NCI-H1436 treated with DMSO at 0.1 percent for 48 hours (cell line): ENCODE data around the gene TMEM11.
A peak's percentile ranks its signal among the peaks of the same experiment; 100 is the strongest.

Source experiments
- DNase-seq: peaks from one replicate; lab custom pipeline; 2025; lab: John Stamatoyannopoulos, UW

Gene TMEM11, protein sequence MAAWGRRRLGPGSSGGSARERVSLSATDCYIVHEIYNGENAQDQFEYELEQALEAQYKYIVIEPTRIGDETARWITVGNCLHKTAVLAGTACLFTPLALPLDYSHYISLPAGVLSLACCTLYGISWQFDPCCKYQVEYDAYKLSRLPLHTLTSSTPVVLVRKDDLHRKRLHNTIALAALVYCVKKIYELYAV

DNA sequence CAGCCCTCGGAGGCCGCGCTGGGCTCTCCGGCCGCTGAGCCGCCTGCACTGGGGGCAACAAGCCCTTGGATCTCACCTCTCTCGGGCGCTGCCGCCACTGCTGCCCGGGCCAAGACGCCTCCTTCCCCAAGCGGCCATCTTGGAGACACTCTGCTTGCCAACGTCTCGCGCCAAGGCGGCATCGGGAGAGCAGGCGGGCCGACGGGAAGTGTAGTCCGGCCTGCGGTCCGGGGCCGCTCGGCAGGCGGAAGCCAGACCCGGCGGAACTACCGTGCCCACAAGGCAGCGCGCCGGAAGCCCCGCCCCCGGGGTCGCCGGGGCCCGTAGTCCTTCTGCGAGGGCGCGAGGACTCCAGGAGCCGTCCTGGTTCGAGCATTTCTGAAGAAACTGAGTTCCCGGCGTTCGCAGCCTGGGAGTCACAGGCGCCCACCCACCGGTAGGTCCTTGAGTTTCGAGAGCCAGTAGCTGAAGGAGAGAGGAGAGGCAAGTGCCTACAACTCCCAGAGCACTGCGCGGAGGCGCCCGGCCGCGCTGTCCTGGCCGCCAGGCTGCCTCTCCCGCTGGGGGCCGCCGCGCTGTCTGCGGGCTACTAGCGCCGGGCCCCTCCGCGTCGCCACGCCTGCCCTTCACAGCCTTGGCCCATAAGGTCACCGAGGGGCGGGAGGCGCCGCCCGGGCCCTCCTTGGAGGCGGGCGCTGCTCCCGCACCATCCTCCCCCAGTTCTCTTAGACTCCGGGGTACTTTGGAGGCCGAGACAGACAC, at the start of gene TMEM11:
TSS of gene TMEM11 (minus strand) at position 147 of the 762 bp plus-strand sequence. CDS start at position 138, 9 bp downstream.
- peak; percentile 64 for DNase-seq

DNA sequence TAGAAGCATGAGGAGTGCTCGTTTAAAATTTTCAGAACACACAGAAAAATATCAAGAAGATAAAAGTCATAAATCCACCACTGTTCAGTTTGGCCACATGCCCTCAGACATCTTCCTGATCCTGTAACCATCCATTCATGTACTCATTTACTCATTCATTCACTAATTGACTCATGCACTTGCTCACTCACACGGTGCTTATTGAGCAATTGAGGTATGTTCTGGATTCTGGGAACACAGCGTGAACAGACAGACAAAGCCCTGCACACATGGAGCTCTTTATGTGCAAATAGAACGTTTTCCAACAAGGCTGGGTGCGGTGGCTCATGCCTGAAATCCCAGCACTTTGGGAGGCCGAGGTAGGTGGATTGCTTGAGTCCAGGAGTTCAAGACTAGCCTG, 49.4 kb upstream of the TMEM11 start:
- no peak for DNase-seq

DNA sequence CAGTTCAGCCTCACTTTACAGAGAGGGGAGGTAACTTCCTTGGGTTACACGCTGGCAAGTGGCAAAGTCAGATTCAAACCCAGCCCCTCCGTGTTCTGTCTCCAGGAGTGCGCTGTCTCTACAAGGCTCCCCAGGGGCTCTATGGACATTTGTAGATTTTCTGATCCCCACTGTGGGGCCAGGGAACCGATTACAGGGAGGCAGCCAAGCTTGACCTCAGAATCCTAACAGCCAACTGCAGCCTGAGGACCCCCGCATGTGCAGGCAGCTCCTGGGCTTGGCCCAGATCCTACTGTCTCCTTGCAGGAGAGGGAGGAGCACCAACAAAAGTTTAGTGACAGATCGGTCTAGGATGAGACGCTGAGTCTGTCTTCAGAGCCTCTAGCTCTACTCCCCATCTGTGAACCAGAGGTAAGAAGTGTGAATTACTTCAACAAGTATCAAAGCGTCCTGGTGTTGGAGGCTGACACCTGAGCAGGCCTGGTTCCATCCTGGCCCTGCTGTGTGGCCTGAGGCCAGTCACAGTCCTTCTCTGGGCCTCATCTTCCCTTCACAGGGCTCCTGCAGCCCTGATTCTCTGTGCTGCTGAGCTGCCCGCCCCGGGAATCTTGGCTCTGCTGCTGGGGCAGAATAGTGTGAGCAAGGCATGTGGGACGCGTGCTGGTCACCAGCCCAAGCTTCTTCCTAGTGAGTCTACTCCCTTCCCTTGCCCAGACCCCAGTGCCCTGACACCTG, 48.5 kb upstream of the TMEM11 start:
- DNase-seq = no peak

DNA sequence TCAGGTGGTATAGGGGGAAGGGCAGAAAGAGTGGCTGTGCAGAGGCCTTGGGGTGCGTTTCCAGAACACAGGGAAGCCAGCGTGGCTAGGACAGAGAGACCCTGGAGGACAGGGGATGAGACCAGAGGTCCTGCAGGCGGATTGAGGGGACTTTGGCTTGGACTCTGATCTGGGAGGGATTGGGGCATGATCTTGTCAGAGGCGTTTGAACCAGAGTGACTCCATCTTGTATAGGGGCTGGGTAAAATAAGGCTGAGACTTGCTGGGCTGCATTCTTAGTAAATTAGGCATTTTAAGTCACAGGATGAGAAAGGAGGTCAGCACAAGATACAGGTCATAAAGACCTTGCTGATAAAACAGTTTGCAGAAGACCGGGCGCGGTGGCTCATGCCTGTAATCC, 44.6 kb upstream of the TMEM11 start:
- no peak for DNase-seq

DNA sequence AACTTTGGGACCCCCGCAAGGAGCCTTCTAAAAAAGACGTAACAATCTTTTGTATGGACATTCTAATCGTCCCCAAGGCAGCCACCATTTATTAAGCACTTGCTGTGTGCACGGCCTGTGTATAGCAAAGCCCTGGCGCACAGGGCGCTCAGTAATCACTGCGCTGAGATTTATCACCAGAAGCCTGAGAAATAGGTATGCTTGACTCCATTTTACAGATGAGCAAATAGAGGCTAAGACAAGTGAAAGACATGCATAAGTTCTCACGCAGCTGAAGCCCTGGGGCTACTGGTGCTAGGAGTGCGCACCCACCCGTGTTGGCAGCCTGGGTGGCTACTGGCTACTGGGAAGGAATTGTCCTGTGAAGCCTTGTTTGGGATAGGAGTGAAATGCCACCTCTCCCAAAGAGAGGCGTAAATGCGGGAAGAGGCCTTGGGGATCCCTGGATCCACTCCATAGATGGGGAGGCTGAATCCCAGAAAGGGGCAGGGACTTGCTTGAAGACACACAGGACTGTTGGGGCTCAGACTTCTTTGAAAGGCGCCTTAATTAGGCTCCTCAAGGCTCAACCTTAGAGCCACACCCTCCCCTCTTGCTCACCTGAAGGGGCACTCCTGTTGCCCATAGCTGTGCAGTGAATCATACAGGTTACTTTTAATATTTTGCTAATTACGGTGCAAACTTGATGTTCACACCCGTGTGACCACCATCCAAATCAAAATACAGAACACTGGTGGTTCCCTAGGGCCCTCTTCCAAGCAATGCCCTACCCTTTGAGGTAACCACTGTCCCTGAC, 39.9 kb upstream of the TMEM11 start:
- no peak for DNase-seq

DNA sequence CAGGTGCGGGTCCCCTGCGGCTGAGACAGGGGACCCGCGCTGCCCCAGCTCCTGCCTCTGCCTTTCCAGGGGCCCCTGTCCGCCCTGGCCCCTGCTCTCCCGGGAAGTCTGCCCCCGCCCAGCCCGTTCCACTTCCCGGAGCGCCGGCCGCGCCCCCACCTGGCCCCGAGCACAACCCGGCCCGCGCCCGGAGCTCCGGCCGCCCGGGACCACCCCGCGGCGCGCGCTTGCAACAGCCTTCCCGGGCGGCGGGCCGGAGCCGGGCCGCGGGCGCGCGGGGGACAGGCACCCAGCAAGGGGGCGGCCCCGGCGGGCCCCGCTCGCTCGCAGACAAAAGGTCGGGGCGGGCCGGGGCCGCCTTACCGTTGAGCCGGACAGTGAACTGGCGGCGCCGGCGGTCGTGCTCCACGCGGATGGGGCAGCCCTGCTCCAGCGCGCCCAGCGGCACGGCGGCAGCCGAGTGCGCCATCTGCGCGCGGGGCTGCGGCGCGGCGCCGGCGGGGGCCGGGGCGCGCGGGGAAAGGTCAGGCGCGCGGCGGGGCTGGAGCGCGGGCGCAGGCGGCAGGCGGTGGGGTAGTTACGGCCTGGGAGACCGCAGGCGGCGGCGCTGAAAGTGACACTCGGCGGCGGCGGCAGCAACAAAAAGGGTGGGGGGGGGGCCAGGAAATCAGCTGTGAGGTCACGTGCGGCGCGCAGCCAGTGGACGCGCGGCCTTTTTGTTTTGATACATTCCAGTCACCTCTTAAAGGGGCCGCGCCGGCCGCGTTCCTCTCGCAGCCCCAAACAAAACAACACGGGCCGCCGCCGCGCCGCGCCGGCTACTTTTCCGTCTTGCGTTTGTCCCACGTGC, 39.1 kb upstream of the TMEM11 start, which contains the start of gene NATD1:
TSS of gene NATD1 (minus strand) at position 615 of the 850 bp plus-strand sequence. CDS start at position 469, 146 bp downstream.
- DNase-seq = no peak

DNA sequence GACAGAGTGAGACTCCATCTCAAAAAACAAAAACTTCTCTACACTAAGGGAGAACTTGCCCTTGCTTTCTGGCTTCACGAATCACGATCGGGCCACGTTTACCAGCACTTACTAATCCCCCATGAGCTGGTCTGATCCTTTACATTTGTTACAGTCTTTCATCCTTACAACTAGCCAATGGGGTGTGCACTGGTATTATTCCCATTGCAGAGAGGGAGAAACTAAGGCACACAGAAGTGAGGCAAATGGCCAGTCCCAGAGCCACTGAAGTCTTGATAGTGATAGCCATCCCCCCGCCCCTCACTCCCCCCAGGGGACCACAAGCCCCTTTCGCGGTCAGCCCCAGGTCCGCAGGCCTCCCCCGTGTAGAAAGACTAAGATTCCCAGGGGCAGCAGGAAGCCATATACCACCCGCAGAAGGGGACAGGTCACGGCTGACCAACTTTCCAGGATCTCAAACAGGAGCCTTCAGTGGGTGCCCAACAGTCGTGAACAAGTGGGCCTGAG, 38.4 kb upstream of the TMEM11 start:
- no peak for DNase-seq

DNA sequence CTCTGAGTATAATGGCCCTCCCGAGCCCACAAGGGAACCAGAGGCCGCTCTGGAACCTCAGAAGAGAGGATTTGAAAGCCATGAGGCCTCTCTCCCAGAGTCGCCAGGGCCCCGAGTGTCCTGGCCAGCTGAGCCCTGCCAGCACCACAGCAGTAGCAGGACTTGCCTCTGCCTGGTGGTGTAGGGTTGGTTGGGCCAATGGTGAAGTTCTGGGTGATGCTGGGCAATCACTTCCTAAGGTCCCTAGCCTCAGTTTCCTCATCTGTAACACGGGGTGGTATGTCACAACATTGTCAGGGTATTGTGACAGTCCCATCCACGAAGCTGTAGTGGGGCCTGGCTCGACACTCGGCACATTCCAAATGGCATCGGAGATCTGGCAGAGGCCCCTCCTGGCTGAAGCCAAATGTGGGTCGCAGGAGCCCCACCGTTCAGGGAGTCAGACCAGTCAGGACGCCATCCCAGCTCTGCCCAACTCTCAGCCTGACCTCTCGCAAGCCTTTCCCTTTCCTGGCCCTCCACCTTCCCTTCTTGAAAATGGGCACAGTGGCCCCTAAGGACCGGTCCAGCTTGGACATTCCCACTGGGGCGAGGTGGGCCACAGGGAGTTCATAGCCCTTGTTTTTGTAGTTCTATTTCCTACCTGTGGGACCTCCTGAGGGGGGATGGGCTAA, 37.5 kb upstream of the TMEM11 start:
- no peak for DNase-seq

DNA sequence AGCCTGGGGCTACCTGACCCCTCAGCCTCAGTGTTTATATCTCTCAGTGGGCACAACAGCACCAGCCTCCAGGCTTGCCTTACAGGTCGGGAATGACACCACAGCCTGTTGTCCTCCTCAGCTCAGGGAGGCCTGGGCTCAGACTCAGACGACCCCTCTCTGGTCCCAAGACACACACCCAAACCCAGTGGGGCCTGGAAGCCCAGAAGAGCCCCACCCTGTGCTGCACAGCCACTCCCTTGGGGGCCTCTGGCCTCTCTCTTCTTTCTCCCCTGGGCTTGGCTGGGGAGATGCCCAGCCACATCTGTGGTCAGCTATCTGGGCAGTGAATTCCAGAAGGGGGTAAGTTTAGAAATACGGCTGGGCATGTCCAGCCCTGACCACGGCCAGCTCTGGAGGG, 36.9 kb upstream of the TMEM11 start:
- no peak for DNase-seq

DNA sequence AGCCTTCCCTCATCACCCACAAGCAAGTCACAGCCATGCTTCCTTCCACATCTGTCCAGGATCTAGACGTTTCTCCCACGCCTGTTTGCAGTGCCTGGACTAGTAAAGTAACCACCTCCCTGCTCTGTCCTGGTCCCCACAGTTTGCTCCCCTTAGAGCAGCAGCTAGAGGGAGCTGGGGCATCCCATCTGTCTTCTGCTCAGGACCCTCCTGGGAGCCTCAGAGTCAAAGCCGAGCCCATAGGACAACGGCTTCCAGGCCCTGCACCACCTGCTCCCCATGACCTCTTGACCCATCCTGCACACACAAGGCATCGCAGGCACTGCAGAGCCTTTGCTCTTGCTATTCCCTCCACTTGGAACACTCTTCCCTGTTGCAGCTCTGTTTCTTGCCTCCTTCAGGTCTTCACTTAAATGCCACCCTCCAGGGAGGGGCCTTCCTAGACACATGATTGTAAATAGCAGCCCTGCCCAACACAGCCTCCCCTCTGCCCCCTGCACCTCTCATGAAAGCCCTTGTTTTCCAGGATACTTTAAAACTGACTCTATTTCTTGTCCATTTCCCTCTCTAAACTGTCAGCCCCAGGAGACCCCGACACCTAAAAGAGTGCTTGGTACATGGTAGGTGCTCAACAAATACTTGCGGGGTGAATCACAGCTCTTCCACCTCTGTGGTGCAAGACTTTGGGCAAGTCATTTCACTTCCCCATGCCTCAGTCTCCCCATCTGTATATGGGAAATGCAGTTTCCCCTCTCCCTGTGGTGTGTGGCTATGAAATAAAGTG, 36.2 kb upstream of the TMEM11 start:
- no peak for DNase-seq

DNA sequence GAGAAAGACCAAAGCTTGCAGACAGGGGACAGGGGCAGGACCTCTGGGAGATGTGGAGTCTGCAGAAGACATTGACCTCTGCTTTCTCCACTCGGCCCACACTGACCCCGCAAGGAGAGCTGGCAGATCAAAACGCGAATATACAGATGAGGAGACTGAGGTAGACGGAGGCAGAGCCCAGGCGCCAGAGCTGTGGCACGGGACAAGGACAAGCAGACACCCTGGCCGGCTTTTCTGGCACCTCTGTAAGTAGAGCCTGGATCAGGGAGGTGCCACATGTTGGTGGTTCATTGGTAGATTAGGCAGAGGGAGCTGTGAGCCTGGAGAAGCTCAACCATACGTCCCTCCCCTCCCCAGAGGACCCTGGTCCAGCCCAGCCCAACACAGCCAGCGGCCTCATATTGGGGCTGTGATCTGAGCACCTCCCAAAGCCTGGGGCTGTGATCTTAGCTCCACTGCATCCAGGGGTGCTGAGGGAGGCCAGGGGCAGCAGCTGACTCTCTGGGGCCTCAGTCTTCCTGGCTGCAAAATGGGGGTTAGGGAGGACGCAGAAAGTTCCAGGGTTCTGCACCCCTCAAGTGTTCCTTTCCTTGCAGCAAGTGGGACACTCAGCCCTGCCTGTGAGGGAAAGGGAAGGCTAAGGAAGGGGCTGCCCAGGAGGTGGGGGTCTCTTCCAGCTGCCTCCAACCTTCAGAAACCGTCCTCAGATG, 35.3 kb upstream of the TMEM11 start:
- no peak for DNase-seq

DNA sequence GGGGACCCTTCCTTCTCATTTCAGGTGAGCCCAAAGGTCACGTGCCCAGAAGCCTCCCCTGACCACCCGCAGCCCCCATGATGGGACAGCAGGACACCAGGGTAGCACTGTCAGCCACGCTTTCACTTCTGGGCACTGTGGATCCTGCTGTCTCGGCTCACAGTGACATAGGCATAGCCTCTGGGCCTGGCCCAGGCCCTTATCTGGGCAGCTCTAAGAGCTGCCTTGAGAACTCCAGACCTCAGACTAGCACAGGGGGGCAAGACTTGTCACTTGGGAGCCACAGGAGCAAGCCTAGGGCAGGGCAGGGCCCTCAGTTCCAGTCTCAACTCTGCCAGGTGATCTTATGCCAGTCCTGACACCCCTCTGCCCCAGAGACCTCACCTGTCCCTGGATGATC, 34.5 kb upstream of the TMEM11 start:
- no peak for DNase-seq

DNA sequence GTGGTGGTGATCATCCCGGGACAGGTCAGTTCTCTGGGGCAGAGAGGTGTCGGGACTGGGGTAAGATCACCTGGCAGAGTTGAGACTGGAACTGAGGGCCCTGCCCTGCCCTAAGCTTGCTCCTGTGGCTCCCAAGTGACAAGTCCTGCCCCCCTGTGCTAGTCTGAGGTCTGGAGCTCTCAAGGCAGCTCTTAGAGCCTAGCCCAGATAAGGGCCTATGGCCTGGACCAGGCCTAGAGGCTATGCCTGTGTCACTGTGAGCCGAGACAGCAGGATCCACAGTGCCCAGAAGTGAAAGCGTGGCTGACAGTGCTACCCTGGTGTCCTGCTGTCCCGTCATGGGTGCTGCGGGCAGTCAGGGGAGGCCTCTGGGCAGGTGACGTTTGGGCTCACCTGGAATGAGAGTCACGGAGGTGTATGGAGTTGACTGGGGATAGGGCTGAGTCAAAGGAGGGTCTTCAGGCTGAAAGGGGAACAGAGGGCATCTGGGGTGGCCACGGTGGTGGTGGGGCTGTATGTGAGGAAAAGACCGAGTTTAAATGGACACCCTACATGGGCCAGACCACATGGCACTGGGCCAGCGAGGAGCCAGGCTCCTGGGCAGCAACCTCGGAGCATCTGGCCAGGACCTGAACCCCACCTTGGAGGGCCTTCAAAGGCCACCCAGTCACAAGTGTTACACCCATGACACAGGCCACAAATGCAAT, 33.7 kb upstream of the TMEM11 start:
- no peak for DNase-seq

DNA sequence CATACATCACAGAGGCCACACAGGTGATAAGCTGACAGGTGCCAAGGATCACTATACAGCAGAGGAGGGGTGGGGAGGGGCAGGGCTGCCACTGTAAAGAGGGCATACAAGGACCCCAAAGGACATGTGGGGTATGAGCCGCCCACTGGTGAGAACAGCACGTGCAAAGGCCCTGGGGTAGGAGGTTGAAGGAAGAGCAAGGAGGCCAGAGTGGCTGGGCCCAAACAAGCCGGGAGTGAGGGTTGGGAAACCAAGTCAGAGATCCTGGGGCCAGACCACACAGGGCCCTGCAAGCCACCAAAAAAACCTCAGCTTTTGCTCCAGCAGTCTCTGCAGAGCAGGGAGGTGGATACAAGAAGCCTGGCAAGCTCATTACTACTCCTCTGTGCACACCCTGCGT, 32.7 kb upstream of the TMEM11 start:
- DNase-seq = no peak

DNA sequence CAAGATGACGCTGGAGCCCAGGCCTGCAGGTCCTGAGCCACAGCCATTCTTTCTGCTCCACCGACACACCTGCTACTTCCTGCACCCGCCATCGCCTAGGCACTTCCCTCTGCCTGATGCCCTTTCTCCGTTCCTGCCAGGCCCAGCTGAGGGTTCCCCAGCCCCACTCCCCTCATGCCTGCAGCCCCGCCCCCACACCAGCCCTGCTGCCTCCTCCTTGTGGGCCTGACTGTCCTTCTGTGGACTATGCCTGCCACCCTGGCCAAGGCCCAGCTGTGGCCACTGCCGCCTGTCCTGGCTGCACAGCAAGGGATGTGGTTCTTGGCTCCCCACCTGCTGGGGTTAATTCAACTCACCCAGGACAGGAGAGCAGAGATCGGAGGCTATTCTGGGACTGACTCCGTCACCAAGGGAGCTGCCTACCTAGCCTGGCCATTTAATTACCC, 31.7 kb upstream of the TMEM11 start:
- no peak for DNase-seq

DNA sequence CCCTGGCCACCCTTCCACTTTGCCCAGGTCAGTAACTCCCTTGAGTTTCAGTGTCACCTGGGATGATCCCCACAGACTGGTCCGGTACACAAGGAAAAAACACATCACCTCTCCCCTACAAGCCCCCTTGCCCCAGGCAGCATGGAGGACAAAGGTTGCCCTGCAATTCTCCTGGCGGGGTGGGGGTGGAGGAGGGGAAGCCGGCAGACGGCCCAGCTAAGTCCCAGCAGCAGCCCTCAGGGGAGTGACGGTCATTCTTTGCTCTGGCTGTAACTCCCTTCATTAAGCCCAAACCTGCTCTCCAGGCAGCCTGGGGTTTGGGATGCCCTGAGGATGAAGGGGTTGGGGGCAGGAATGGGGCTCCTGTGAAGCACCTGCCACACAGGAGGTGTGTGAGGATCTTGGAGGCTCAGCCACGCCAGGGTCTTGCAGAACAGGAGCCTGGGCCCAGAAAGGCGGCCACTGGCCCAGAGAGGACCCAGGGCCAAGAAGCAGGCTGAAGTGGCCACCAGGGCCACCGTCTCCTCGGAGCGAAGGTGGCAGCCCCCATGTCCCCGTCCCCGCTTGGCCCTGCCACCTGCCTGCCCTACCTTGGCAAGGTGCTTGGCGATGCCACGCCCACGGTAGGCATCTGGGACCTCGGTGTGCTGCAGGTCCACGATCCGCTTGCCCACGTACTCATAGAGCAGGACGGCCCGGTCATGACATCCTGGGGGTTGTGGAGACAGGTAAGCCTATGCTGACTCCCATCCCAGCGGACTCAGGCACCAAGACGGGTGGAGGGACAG, 29.7 kb upstream of the TMEM11 start:
- no peak for DNase-seq

DNA sequence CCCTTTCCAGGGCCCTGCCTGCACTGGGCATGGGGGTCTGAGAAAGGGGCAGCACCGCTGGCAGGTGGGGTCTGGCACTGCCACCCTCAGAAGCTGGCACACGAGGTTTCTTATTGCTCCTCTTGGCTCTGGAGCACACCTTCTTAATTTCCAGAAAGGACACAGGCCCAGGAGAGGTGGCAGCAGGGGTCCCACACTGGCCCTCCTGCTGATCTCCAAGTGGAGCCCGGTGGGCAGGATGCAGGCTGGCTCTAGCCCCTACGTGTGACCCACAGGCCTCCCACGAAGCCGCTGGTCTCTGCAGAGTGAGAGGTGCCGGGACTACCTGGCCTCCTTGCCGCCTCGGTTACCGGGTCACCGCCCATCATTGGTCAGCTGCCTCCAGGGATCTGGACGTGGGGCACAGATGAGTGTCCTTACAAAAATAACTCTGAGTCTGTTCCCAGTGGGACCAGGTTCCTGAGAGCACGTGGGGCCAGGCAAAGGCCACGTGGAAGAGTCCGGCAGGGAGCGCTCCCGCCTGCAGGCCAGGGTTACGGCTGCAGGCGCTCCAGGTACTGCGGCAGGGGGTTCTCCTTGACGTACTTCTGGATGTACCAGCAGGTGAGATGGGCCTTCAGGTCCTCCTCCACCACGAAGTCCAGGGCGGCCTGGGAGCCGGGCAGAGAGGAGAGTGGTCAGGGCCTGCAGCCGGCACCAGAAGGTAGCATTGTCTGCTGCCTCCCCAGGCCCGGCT, 29.0 kb upstream of the TMEM11 start:
- no peak for DNase-seq
